Activated CD4-positive, alpha-beta T cell treated with anti-CD3 and anti-CD28 coated beads for 36 hours (primary cell): Measurements from ENCODE around the gene ZNF565. TPM values are rescaled to one million over a fixed set of nuclear protein-coding genes. Genes with fewer than 3 reads are reported as not detected.
"Not testable (repeated sequence)": the region's sequence is repeated elsewhere in the genome, so short reads cannot be mapped to it uniquely, and the experiment has no call there.

ENCODE experiments used
- ATAC-seq: fragments of 200-7000 bp; cut with Tn5 transposase; one replicate; pipeline ENCODE4 v1.10.0; 2021; ENCODE audit warnings: mild to moderate bottlenecking, moderate library complexity
- CTCF ChIA-PET: fragments of 350-600 bp; sonication (Branson Sonifier 250); formaldehyde crosslinking; loops from one replicate; lab custom pipeline; 2021; ENCODE audit warnings: antibody characterized with exemption; lab: Charles Lee
- POLR2A ChIA-PET: fragments of 350-600 bp; sonication (Branson Sonifier 250); formaldehyde crosslinking; loops from one replicate; lab custom pipeline; 2021; ENCODE audit warnings: antibody characterized with exemption, inconsistent platforms; lab: Charles Lee
- DNase-seq: peaks from one replicate; pipeline ENCODE4 v3.0.0-alpha.2; 2020
- H3K27ac Mint-ChIP-seq: one replicate; pipeline ENCODE4 v1.8.0; 2021; ENCODE audit warnings: mixed read lengths
- H3K27me3 Mint-ChIP-seq: one replicate; pipeline ENCODE4 v1.8.0; 2021; ENCODE audit warnings: mixed read lengths
- H3K36me3 Mint-ChIP-seq: one replicate; pipeline ENCODE4 v1.8.0; 2021; ENCODE audit warnings: low read depth, mixed read lengths
- H3K4me1 Mint-ChIP-seq: one replicate; pipeline ENCODE4 v1.8.0; 2021; ENCODE audit warnings: mixed read lengths
- H3K4me3 Mint-ChIP-seq: one replicate; pipeline ENCODE4 v1.8.0; 2021; ENCODE audit warnings: mild to moderate bottlenecking, moderate library complexity, mixed read lengths
- H3K9me3 Mint-ChIP-seq: one replicate; pipeline ENCODE4 v1.8.0; 2021; ENCODE audit warnings: low read depth, mixed read lengths
- intact Hi-C, 2 experiments: fragments of 100-400 bp; cut with DNase I in 1 of 2; cut with micrococcal nuclease in 1 of 2; formaldehyde crosslinking; loops; one replicate each; pipeline versions ENCODE4 v1.14.2 to v1.15.1; 2022 to 2024; cut with DNase I, micrococcal nuclease
- total RNA-seq, 2 experiments: library from RNA; stranded (reverse); gene quantifications; one replicate each; pipeline ENCODE4 v1.2.3, GENCODE V29; 2021

Gene ZNF565
- total RNA-seq, 2 experiments from 2014 or later: 2.8 to 2.9 TPM

DNA sequence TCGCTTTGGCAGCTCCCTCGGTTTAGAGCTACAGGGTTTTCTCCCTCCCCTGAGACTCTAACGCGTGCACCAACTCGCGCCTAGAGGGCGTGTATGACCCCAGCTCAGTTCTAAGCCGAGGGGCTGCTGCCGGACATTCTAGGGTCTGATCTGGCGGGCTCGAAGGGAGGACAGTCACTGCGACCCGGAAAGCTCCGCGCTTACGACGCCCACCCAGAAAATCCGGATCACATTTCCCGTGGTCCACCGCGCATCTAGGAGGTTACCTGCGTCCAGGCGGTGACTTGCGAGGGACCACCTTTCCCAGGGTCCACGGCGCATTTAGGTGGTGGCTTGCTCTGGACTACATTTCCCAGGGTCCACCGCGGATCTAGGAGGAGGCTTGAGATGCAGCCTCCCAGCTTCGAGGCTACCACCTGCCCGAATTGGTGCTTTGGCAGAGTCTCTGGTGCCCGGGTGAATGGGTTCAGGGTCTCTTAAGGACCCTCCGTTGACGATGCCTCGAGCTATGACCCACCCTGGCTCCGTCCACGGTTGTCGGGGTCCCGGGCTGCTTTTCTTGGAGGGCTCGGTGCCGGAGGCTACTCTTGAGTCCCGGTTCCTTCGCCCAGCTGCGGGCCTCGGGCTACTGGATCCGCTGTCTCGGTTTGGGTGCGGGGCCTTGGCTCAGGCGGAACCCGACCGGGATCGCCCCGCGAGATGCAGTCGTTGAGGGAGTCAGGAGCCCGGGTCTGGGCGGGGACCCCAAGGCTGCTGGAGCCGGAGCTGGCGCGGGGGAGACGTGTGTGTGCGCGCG is 30.9 kb upstream of the ZNF565 start:
- Mint-ChIP-seq H3K27me3 (peaks cover 7% of the 10 kb centered on the region), H3K4me1 (peaks cover 3% of the 10 kb centered on the region), H3K36me3 (peaks cover 17% of the 10 kb centered on the region), H3K27ac (no peak overlapping the region), H3K9me3 (peaks cover 34% of the 10 kb centered on the region), H3K4me3 (no peak overlapping the region)
- CTCF ChIA-PET: no interaction called here
- intact Hi-C loops: no loop called here
- POLR2A ChIA-PET: no interaction called here
- ATAC-seq: no peak
- DNase-seq: peak; percentile 9

DNA sequence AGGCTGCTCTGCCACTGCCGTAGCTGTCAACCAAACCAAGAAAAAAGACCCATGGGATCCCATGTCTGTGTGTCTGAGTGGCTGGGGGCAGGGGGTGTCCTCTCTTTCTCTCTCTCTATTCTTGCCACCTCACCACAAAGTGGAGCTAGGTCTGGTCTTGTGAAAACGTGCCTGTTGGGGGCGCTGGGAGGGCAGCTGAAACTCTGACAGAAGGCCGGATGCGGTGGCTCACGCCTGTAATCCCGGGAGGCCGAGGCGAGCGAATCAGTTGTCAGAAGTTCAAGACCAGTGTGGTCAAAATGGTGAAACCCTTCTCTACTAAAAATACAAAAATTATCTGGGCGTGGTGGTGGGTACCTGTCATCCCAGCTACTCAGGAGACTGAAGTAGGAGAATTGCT is 29.6 kb upstream of the ZNF565 start:
- Mint-ChIP-seq H3K4me1 (peaks cover 3% of the 10 kb centered on the region), H3K9me3 (peaks cover 44% of the 10 kb centered on the region), H3K27ac (no peak overlapping the region), H3K27me3 (peaks cover 7% of the 10 kb centered on the region), H3K4me3 (no peak overlapping the region), H3K36me3 (peaks cover 27% of the 10 kb centered on the region)
- DNase-seq: no peak
- CTCF ChIA-PET: interaction anchor here (0.6 kb wide), 1 partner anchor 9 kb away, joined by 3 read pairs; no protein-coding TSS in a partner anchor
- intact Hi-C loops: no loop called here
- POLR2A ChIA-PET: no interaction called here
- no peak for ATAC-seq

DNA sequence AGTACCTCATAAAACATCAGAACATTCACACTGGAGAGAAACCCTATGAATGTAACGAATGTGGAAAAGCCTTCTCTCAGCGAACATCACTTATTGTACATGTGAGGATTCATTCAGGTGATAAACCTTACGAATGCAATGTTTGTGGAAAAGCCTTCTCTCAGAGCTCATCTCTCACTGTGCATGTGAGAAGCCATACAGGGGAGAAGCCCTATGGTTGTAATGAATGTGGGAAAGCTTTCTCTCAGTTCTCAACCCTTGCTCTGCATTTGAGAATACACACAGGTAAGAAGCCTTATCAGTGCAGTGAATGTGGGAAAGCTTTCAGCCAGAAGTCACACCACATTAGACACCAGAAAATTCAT is 22.5 kb upstream of the ZNF565 start:
- no peaks in the 10 kb centered on the region for H3K27me3 Mint-ChIP-seq
- peaks cover 62% of the 10 kb centered on the region for H3K9me3 Mint-ChIP-seq
- no peak overlapping the region for H3K4me3 Mint-ChIP-seq
- DNase-seq: no peak
- ChIA-PET POLR2A (no interaction called here), CTCF (no interaction called here)
- no peak for ATAC-seq
- H3K4me1 Mint-ChIP-seq: no peaks in the 10 kb centered on the region
- H3K27ac Mint-ChIP-seq: no peak overlapping the region
- peaks cover 79% of the 10 kb centered on the region for H3K36me3 Mint-ChIP-seq
- intact Hi-C loops: no loop called here

DNA sequence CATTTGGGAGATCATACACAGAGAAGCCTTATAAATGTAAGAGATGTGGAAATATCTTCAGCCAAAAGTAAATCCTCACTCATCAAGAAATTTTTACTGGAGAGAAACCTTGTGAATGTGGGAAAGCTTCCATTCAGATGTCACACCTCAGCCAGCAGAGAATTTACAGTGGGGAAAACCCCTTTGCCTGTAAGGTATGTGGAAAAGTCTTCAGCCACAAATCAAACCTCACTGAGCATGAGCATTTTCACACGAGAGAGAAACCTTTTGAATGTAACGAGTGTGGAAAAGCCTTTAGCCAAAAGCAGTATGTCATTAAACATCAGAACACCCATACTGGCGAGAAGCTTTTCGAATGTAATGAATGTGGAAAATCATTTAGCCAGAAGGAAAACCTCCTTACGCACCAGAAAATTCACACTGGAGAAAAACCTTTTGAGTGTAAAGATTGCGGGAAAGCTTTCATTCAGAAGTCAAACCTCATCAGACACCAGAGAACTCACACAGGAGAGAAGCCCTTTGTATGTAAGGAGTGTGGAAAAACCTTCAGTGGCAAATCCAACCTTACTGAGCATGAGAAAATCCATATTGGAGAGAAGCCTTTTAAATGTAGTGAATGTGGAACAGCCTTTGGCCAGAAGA is 22.0 kb upstream of the ZNF565 start:
- ChIA-PET POLR2A (no interaction called here), CTCF (interaction anchor here (0.6 to 0.7 kb wide), 2 partner anchors 29 to 1725 kb away, joined by 3 to 4 read pairs; no protein-coding TSS in a partner anchor)
- peaks cover 60% of the 10 kb centered on the region for H3K9me3 Mint-ChIP-seq
- H3K36me3 Mint-ChIP-seq: peaks cover 84% of the 10 kb centered on the region
- no peaks in the 10 kb centered on the region for H3K27me3 Mint-ChIP-seq
- ATAC-seq (no peak), DNase-seq (no peak)
- H3K4me1 Mint-ChIP-seq: no peaks in the 10 kb centered on the region
- intact Hi-C loops: no loop called here
- no peak overlapping the region for H3K27ac Mint-ChIP-seq
- H3K4me3 Mint-ChIP-seq: no peak overlapping the region

DNA sequence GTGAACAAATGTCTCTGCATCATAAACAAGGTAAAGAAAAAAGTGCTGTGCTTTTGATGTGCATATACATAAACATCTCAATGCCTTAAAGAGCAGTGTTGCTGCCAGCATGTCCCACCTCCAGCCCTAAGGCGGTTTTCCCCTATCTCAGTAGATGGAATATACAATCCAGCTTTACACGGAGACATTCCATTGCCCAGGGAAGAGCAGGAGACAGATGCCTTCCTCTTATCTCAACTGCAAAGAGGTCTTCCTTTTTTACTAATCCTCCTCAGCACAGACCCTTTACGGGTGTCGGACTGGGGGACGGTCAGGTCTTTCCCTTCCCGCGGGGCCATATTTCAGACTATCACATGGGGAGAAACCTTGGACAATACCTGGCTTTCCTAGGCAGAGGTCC is 19.2 kb upstream of the ZNF565 start:
- H3K36me3 Mint-ChIP-seq: peaks cover 97% of the 10 kb centered on the region
- CTCF ChIA-PET, DNase-seq, H3K4me3 Mint-ChIP-seq, H3K27me3 Mint-ChIP-seq, H3K27ac Mint-ChIP-seq, H3K4me1 Mint-ChIP-seq, ATAC-seq, intact Hi-C loops, POLR2A ChIA-PET: not testable (repeated sequence)
- H3K9me3 Mint-ChIP-seq: peaks cover 63% of the 10 kb centered on the region

DNA sequence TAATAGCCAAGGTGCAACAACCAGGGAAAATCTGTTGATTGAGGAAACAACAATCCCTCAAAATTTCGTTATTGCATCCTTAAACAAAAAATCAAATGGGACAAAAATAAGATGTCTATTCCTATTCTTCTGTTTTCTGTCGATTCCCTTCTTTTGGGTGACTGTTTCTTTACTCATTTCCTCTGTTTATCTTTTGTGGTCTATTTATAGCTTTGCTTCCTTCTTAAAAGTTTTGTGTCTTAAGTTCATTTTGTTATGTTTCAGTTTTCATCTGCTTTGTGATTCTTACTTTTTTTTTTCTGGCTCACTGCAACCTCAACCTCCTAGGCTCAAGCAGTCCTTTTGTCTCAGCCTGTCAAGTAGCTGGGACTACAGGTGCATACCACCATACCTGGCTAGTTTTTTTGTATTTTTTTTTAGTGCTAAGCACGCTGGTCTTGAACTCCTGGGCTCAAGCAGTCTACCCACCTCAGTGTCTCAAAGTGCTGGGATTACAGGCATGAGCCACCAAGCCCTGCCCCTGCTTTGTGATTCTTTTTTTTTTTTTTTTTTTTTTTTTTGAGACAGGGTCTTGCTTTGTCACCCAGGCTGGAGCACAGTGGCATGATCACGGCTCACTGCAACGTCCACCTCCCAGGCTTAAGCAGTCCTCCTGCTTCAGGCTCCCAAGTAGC is 10.9 kb upstream of the ZNF565 start:
- no peak overlapping the region for H3K4me3 Mint-ChIP-seq
- peaks cover 24% of the 10 kb centered on the region for H3K4me1 Mint-ChIP-seq
- POLR2A ChIA-PET: interaction anchor here (0.5 kb wide), 1 partner anchor 19 kb away, joined by 8 read pairs; no protein-coding TSS in a partner anchor
- H3K27ac Mint-ChIP-seq: peak overlapping the region; percentile 48
- CTCF ChIA-PET: no interaction called here
- H3K9me3 Mint-ChIP-seq: peaks cover 29% of the 10 kb centered on the region
- no peaks in the 10 kb centered on the region for H3K27me3 Mint-ChIP-seq
- intact Hi-C loops: no loop called here
- ATAC-seq (no peak), DNase-seq (no peak)
- peaks cover 91% of the 10 kb centered on the region for H3K36me3 Mint-ChIP-seq

DNA sequence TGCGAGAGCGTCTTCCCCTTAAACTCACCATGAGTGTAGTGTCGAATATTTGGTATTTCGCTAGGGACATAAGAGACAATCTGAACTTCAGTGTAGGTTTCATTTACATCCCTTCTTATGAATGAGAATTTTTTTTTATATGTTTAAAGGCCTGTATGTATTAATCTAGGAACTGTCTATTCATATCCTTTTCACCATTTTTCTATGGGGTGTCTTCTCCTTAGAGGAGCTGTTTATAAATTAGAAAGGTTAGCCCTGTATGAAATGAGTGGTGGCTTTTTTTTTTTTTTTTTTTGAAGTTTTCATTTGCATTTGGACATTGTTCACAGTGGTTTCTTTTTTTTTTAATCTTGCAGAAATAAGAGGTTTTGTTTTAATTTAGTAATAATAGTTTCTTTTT is 8.0 kb upstream of the ZNF565 start:
- ATAC-seq (no peak), DNase-seq (no peak)
- H3K4me3 Mint-ChIP-seq: no peak overlapping the region
- peaks cover 14% of the 10 kb centered on the region for H3K9me3 Mint-ChIP-seq
- H3K27me3 Mint-ChIP-seq: no peaks in the 10 kb centered on the region
- intact Hi-C loops: no loop called here
- H3K27ac Mint-ChIP-seq: no peak overlapping the region
- peaks cover 84% of the 10 kb centered on the region for H3K36me3 Mint-ChIP-seq
- POLR2A ChIA-PET: no interaction called here
- CTCF ChIA-PET: no interaction called here
- peaks cover 37% of the 10 kb centered on the region for H3K4me1 Mint-ChIP-seq

DNA sequence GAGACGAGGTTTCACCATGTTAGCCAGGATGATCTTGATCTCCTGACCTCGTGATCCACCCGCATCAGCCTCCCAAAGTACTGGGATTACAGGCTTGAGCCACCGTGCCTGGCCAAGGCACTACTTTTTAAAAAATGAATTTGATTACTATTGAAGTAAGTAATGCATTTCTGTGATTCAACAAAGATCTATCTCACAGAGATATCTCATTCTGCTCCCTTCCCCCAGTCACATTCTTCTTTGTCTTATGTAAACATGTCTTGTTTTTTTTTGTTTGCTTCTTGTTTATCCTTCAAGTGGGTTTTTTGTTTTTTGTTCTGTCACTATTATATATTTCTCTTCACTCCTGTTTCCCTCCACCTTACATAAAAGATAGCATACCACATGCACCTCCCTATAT is 7.0 kb upstream of the ZNF565 start:
- H3K27me3 Mint-ChIP-seq: no peaks in the 10 kb centered on the region
- CTCF ChIA-PET: no interaction called here
- peaks cover 46% of the 10 kb centered on the region for H3K4me1 Mint-ChIP-seq
- peaks cover 80% of the 10 kb centered on the region for H3K36me3 Mint-ChIP-seq
- intact Hi-C loops: no loop called here
- POLR2A ChIA-PET: no interaction called here
- no peak overlapping the region for H3K4me3 Mint-ChIP-seq
- H3K9me3 Mint-ChIP-seq: peaks cover 13% of the 10 kb centered on the region
- no peak for DNase-seq
- no peak overlapping the region for H3K27ac Mint-ChIP-seq
- no peak for ATAC-seq

DNA sequence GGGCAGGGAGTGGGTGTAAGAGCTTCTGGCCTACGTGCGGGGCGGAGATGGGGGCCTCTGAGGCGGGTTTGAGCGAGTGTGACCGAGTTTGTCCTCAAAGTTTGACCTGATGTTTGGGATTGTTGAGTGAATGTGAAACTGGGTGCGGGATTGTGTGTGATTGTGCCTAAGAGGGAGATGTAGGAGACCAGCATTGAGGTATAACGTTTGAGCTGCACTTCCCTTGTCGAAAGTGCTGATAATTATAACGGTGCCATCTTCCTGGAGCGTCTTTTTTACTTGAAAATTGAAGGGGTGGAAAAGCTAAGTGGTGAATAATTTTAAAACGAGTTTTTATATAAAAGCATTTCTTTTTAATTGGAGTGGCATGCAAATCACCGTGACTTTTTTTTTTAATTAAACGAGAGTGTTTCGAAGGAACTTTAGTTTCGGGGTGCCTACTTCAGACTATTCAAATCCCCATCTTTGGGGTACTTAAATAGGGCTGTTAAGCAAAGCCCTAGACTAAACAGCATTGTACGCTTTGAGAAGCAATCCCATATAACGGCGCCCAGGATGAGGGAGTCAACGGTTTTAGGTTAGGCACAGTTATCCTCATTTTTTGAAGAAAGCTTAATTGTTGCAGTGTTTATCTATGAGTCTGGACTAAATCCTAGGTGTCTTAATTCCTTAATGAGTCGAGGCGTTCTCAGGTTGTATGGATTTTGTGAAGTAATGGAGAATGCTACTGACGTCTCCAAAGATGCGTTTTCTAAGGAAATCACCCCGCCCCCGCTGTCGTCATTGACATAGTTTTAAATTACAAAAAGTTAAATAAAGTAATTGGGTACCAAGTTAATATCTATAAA is 1.0 kb upstream of the ZNF565 start:
- H3K4me1 Mint-ChIP-seq: peaks cover 29% of the 10 kb centered on the region
- ChIA-PET CTCF (interaction anchor here (1.3 kb wide), 1 partner anchor 88 kb away, joined by 9 read pairs; no protein-coding TSS in a partner anchor), POLR2A (interaction anchor here (0.6 to 1.7 kb wide), 7 partner anchors 88 to 1155 kb away, joined by 3 to 13 read pairs (median 8); partner anchors contain the start of genes POLR2I, TBCB, THAP8 and ZNF345)
- H3K27ac Mint-ChIP-seq: no peak overlapping the region
- H3K36me3 Mint-ChIP-seq: peaks cover 30% of the 10 kb centered on the region
- no peaks in the 10 kb centered on the region for H3K27me3 Mint-ChIP-seq
- no peaks in the 10 kb centered on the region for H3K9me3 Mint-ChIP-seq
- no peak overlapping the region for H3K4me3 Mint-ChIP-seq
- peak; percentile 3 for ATAC-seq
- intact Hi-C loops: loop anchor here (1.0 to 2.0 kb wide), 5 partner anchors 164 to 1001 kb away; partner anchors contain the start of genes ZFP14 (in 1 of the 2), ZNF345 (in 1 of the 2), ZNF382 (in 1 of the 2) and ZNF567 (in 1 of the 2)
- peak; percentile 57 for DNase-seq

DNA sequence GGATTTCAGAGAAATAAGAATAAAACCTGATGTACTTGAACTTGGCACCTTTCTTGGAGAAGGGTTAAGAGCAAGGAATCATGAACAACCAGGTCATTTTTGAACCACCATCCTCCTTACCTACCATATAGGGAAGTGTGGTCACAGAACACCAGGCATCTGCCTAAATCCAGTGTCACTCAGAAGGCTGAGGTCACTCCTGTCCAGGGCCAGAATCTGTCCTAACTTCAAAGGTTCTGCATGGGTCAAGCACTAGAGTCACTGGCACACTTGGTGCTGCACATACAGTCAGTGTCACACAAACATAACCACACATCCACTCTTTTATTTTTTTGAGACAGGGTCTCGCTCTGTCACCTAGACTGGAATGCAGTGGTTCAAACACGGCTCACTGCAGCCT is 1.6 kb downstream of the ZNF565 start:
- ChIA-PET CTCF (interaction anchor here (0.6 kb wide), 1 partner anchor 88 kb away, joined by 3 read pairs; no protein-coding TSS in a partner anchor), POLR2A (interaction anchor here (0.6 kb wide), 2 partner anchors 34 to 404 kb away, joined by 3 to 4 read pairs; no protein-coding TSS in a partner anchor)
- peaks cover 9% of the 10 kb centered on the region for H3K36me3 Mint-ChIP-seq
- no peak for DNase-seq
- H3K27ac Mint-ChIP-seq: peak overlapping the region; percentile 42
- intact Hi-C loops: no loop called here
- ATAC-seq: no peak
- H3K27me3 Mint-ChIP-seq: no peaks in the 10 kb centered on the region
- no peaks in the 10 kb centered on the region for H3K9me3 Mint-ChIP-seq
- H3K4me3 Mint-ChIP-seq: no peak overlapping the region
- H3K4me1 Mint-ChIP-seq: peaks cover 19% of the 10 kb centered on the region
